GM12892 (cell line): ENCODE results near the gene GNAL.

Experiments used
- DNase-seq: peaks from one replicate; pipeline ENCODE4 v3.0.0; 2011; ENCODE audit not compliant: insufficient read length
- FAIRE-seq: peaks from 2 replicates; lab custom pipeline; 2011; peaks lifted over from hg19 to GRCh38; lab: Jason Lieb, UNC
- POLR2A ChIP-seq: IDR thresholded peaks from 2 replicates; pipeline ENCODE4 v1.6.1; 2011; ENCODE audit warnings: low read depth, low read length, control low read depth
- POLR2AphosphoS5 ChIP-seq: IDR thresholded peaks from 2 replicates; pipeline ENCODE4 v1.6.1; 2011; ENCODE audit warnings: low read depth, low read length, control low read depth
- TAF1 ChIP-seq: IDR thresholded peaks from 2 replicates; pipeline ENCODE4 v1.6.1; 2011; ENCODE audit warnings: low read depth, mild to moderate bottlenecking, control low read depth, low read length, borderline replicate concordance

GNAL gene

GRCh38 chr18:11757084-11757590, 68.1 kb downstream of the GNAL start:
- FAIRE-seq (no peak), DNase-seq (no peak)

GRCh38 chr18:11759456-11759855, 70.4 kb downstream of the GNAL start:
- TF ChIP-seq POLR2AphosphoS5 (no peak), POLR2A (no peak), TAF1 (no peak)
- DNase-seq (no peak), FAIRE-seq (no peak)

More at GRCh38 chr18:11757084-11757590, 68.1 kb downstream of the GNAL start:
- no peak for TF ChIP-seq POLR2A
- no peak for TF ChIP-seq POLR2AphosphoS5
- TF ChIP-seq TAF1: no peak

GRCh38 chr18:11760498-11761167, 71.6 kb downstream of the GNAL start:
- DNase-seq (no peak), FAIRE-seq (no peak)
- TF ChIP-seq POLR2AphosphoS5 (no peak), TAF1 (no peak), POLR2A (no peak)

- TF ChIP-seq POLR2AphosphoS5: no peak
- no peak for TF ChIP-seq TAF1
- TF ChIP-seq POLR2A: no peak
- DNase-seq (no peak), FAIRE-seq (no peak)
Observed at GRCh38 chr18:11761553-11761952, 72.5 kb downstream of the GNAL start.

GRCh38 chr18:11762429-11762828, 73.4 kb downstream of the GNAL start:
- TF ChIP-seq POLR2AphosphoS5 (no peak), TAF1 (no peak), POLR2A (no peak)
- no peak for FAIRE-seq
- DNase-seq: no peak

- FAIRE-seq (no peak), DNase-seq (no peak)
- no peak for TF ChIP-seq POLR2A
- no peak for TF ChIP-seq TAF1
- TF ChIP-seq POLR2AphosphoS5: no peak
Observed at GRCh38 chr18:11767329-11767728, 78.3 kb downstream of the GNAL start.

- FAIRE-seq (no peak), DNase-seq (no peak)
- TF ChIP-seq POLR2A: no peak
- no peak for TF ChIP-seq POLR2AphosphoS5
- no peak for TF ChIP-seq TAF1
Observed at GRCh38 chr18:11767935-11768334, 78.9 kb downstream of the GNAL start.

GRCh38 chr18:11775436-11776174, 86.5 kb downstream of the GNAL start:
- DNase-seq (no peak), FAIRE-seq (no peak)
- TF ChIP-seq TAF1 (no peak), POLR2A (no peak), POLR2AphosphoS5 (no peak)

GRCh38 chr18:11780042-11780441, 91.0 kb downstream of the GNAL start:
- DNase-seq: no peak
- FAIRE-seq: no peak
- TF ChIP-seq POLR2AphosphoS5 (no peak), TAF1 (no peak), POLR2A (no peak)

GRCh38 chr18:11783716-11784331, 94.8 kb downstream of the GNAL start:
- no peak for TF ChIP-seq TAF1
- TF ChIP-seq POLR2AphosphoS5: no peak
- TF ChIP-seq POLR2A: no peak
- DNase-seq (no peak), FAIRE-seq (no peak)

GRCh38 chr18:11784674-11785304, 95.7 kb downstream of the GNAL start:
- DNase-seq (no peak), FAIRE-seq (no peak)
- TF ChIP-seq POLR2A: no peak
- TF ChIP-seq TAF1: no peak
- no peak for TF ChIP-seq POLR2AphosphoS5
